A549 (cell line): ENCODE measurements around the gene KLHL29. TPM values are rescaled to one million over a fixed set of nuclear protein-coding genes. Genes with fewer than 3 reads are reported as not detected.

Source experiments
- ATAC-seq, 2 experiments: fragments of 200-7000 bp in 1 of 2; fragments of >200 bp in 1 of 2; cut with Nextera tagmentation in 1 of 2; cut with Tn5 transposase in 1 of 2; 3 replicates each; pipeline versions ENCODE4 v1.8.0 to v1.9.1; 2018 to 2020; ENCODE audit warnings: mild to moderate bottlenecking in 1 of 2, moderate library complexity in 1 of 2
- CTCF ChIA-PET: fragments of 300-600 bp; sonication (Branson Sonifier 250); formaldehyde crosslinking; extraction: SDS; loops from one replicate; lab custom pipeline; 2021; ENCODE audit warnings: antibody characterized with exemption, inconsistent platforms; lab: Yijun Ruan, JAX
- POLR2A ChIA-PET: fragments of 350-600 bp; formaldehyde crosslinking; extraction: SDS; loops from one replicate; lab custom pipeline; 2021; ENCODE audit warnings: antibody characterized with exemption, inconsistent platforms; lab: Yijun Ruan, JAX
- DNase-seq, 2 experiments: peaks; one replicate each; pipeline versions ENCODE4 v3.0.0 to v3.0.0-alpha.2; 2011 to 2016; ENCODE audit warnings: low read depth in 1 of 2, low spot score in 1 of 2
- FAIRE-seq: peaks from 2 replicates; lab custom pipeline; 2011; peaks lifted over from hg19 to GRCh38; lab: Jason Lieb, UNC
- H3K27ac ChIP-seq, 2 experiments: fragments of >200 bp; sonication (Bioruptor Twin); formaldehyde crosslinking; 3 replicates each; pipeline ENCODE4 v1.5.1; 2016 to 2017
- H3K4me1 ChIP-seq: fragments of >200 bp; sonication (Bioruptor Twin); formaldehyde crosslinking; 3 replicates; pipeline ENCODE4 v1.6.1; 2016
- H3K4me2 ChIP-seq: fragments of >200 bp; sonication (Bioruptor Twin); formaldehyde crosslinking; 3 replicates; pipeline ENCODE4 v1.6.1; 2016
- H3K4me3 ChIP-seq: fragments of >200 bp; sonication (Bioruptor Twin); formaldehyde crosslinking; 3 replicates; pipeline ENCODE4 v1.5.1; 2016
- H3K9me3 ChIP-seq: fragments of >200 bp; sonication (Bioruptor Twin); formaldehyde crosslinking; 3 replicates; pipeline ENCODE4 v1.6.1; 2016
- BHLHE40 ChIP-seq: IDR thresholded peaks from 2 replicates; pipeline ENCODE4 v1.6.1; 2012; ENCODE audit warnings: low read depth, low read length, inconsistent platforms
- CHD2 ChIP-seq: fragments of 150-350 bp; IDR thresholded peaks from 2 replicates; pipeline ENCODE4 v1.6.1; 2014; ENCODE audit warnings: low read length; ENCODE audit not compliant: partially characterized antibody
- CHD4 ChIP-seq: fragments of 200-600 bp; sonication (generic); IDR thresholded peaks from 2 replicates; pipeline ENCODE4 v1.6.1; 2016; ENCODE audit warnings: antibody characterized with exemption, mild to moderate bottlenecking, borderline replicate concordance
- EHF ChIP-seq: fragments of 250-450 bp; sonication (Bioruptor Pico); IDR thresholded peaks from 2 replicates; pipeline ENCODE4 v1.5.0; 2020; ENCODE audit warnings: mild to moderate bottlenecking
- EP300 ChIP-seq, 2 experiments: fragments of >200 bp; sonication (Bioruptor Twin); formaldehyde crosslinking; IDR thresholded peaks; 2 replicates in 1 of 2; 3 replicates in 1 of 2; pipeline ENCODE4 v1.6.1; 2016 to 2017
- ESRRA ChIP-seq: fragments of 150-350 bp; IDR thresholded peaks from 2 replicates; pipeline ENCODE4 v1.6.1; 2014; ENCODE audit warnings: mild to moderate bottlenecking, low read length, borderline replicate concordance
- GATA3 ChIP-seq: IDR thresholded peaks from 2 replicates; pipeline ENCODE4 v1.6.1; 2012; ENCODE audit warnings: borderline replicate concordance
- HEYL ChIP-seq: fragments of 250-450 bp; sonication (Bioruptor Pico); IDR thresholded peaks from 2 replicates; pipeline ENCODE4 v1.8.0; 2021; ENCODE audit warnings: mild to moderate bottlenecking, moderate library complexity
- HOXB13 ChIP-seq: fragments of 250-450 bp; sonication (Bioruptor Pico); IDR thresholded peaks from 2 replicates; pipeline ENCODE4 v1.5.0; 2020; ENCODE audit warnings: low read depth, mild to moderate bottlenecking, moderate library complexity
- HOXB5 ChIP-seq: fragments of 250-450 bp; sonication (Bioruptor Pico); IDR thresholded peaks from 2 replicates; pipeline ENCODE4 v1.5.0; 2020; ENCODE audit warnings: mild to moderate bottlenecking, moderate library complexity
- JUN ChIP-seq, 2 experiments: fragments of >200 bp; sonication (Bioruptor Twin); formaldehyde crosslinking; IDR thresholded peaks; 2 replicates in 1 of 2; 3 replicates in 1 of 2; pipeline ENCODE4 v1.6.1; 2016 to 2017
- JUNB ChIP-seq: fragments of >200 bp; sonication (Bioruptor Twin); formaldehyde crosslinking; IDR thresholded peaks from 2 replicates; pipeline ENCODE4 v1.6.1; 2016
- KDM1A ChIP-seq: fragments of 200-600 bp; sonication (generic); IDR thresholded peaks from 2 replicates; pipeline ENCODE4 v1.6.1; 2016; ENCODE audit warnings: low read depth, mild to moderate bottlenecking
- KDM5A ChIP-seq: fragments of 200-600 bp; sonication (generic); IDR thresholded peaks from 2 replicates; pipeline ENCODE4 v1.6.1; 2016; ENCODE audit warnings: antibody characterized with exemption, mild to moderate bottlenecking
- MYC ChIP-seq: IDR thresholded peaks from 2 replicates; pipeline ENCODE4 v1.6.1; 2012; ENCODE audit warnings: mild to moderate bottlenecking, inconsistent platforms, low read length, improper control_type of control experiment, borderline replicate concordance
- POLR2A ChIP-seq: IDR thresholded peaks from 2 replicates; pipeline ENCODE4 v1.6.1; 2012; ENCODE audit warnings: mild to moderate bottlenecking, low read length
- RARB ChIP-seq: fragments of 250-450 bp; sonication (Bioruptor Pico); IDR thresholded peaks from 2 replicates; pipeline ENCODE4 v1.8.0; 2021; ENCODE audit warnings: mild to moderate bottlenecking, moderate library complexity
- RFX5 ChIP-seq: fragments of 450-650 bp; IDR thresholded peaks from 2 replicates; pipeline ENCODE4 v1.7.1; 2014; ENCODE audit warnings: antibody characterized with exemption, mild to moderate bottlenecking, moderate library complexity
- ZNF302 ChIP-seq: fragments of 250-450 bp; sonication (Bioruptor Pico); IDR thresholded peaks from 2 replicates; pipeline ENCODE4 v1.9.0; 2021; ENCODE audit warnings: inconsistent platforms, mild to moderate bottlenecking, moderate library complexity
- WGBS: methylation state at CpG from one replicate; pipeline ENCODE4 v1.1.6; 2017; ENCODE audit errors: missing lambda C conversion rate; 5-methylcytosine and 5-hydroxymethylcytosine counted together
- polyA plus RNA-seq, 4 experiments: library from polyadenylated mRNA; depleted of rRNA in 3 of 4; stranded (reverse); fragments of >200 nt; fragmentation: RNase III in 1 of 4; extraction: RNeasy Plus Mini Kit Qiagen cat#74134 plus additional on column Dnase treatment in 1 of 4; gene quantifications; 2 replicates in 3 of 4; 3 replicates in 1 of 4; pipeline ENCODE4 v1.2.3, GENCODE V29; 2011 to 2017
- TF ChIP-seq, protein P1 (sequence below): fragments of >200 bp; sonication (Bioruptor Twin); formaldehyde crosslinking; IDR thresholded peaks from 3 replicates; pipeline ENCODE4 v1.6.1; 2016
- TF ChIP-seq, protein P2 (sequence below): fragments of >200 bp; sonication (Bioruptor Twin); formaldehyde crosslinking; IDR thresholded peaks from 2 replicates; pipeline ENCODE4 v1.6.1; 2016
- TF ChIP-seq, protein P3 (sequence below): IDR thresholded peaks from 2 replicates; pipeline ENCODE4 v1.6.1; 2012

Gene KLHL29
- polyA plus RNA-seq, 2 of the 4 experiments (the other 2 are of a cell fraction), result 1.3 to 2.5 TPM

DNA sequence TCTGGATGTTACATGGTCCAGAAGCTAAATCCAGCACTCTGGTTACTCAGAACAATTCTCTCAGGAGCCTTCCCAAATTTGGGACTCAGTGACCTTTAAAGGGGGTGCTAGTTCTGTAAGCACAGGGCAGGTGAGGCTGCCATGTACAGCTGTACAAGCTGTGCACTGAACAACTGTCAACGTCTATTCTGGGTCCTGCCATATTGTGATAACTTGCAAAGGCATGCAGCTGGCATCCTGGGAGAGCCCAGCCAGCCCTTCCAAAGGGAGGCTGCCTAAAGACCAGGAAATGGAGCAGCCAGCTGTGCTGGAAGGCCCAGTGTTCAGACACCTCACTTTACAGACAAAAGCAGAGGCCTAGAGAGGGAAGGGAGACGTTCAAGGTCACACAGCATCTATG is 204.8 kb downstream of the KLHL29 start:
- ChIA-PET POLR2A (no interaction called here), CTCF (interaction anchor here (0.6 to 1.6 kb wide), 3 partner anchors 10 to 32 kb away, joined by 3 to 4 read pairs (median 3); no protein-coding TSS in a partner anchor)
- no peak for FAIRE-seq
- Histone ChIP-seq H3K4me2 (no peak overlapping the region), H3K4me3 (no peak overlapping the region), H3K27ac (no peak overlapping the region), H3K9me3 (no peaks in the 10 kb centered on the region), H3K4me1 (no peaks in the 10 kb centered on the region)
- WGBS, result 33% methylated on average over 2 of the region's 2 CpGs
- TF ChIP-seq CHD4 (no peak), POLR2A (no peak), RFX5 (no peak), JUN (IDR thresholded peaks at IDR 0.05) (no peak), GATA3 (no peak), HOXB5 (CRISPR knock-in tag) (no peak), RARB (CRISPR knock-in tag) (no peak)
- TF ChIP-seq, protein P1, sequence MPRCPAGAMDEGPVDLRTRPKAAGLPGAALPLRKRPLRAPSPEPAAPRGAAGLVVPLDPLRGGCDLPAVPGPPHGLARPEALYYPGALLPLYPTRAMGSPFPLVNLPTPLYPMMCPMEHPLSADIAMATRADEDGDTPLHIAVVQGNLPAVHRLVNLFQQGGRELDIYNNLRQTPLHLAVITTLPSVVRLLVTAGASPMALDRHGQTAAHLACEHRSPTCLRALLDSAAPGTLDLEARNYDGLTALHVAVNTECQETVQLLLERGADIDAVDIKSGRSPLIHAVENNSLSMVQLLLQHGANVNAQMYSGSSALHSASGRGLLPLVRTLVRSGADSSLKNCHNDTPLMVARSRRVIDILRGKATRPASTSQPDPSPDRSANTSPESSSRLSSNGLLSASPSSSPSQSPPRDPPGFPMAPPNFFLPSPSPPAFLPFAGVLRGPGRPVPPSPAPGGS, result no peak
- DNase-seq, result no peak
- no peak for ATAC-seq

DNA sequence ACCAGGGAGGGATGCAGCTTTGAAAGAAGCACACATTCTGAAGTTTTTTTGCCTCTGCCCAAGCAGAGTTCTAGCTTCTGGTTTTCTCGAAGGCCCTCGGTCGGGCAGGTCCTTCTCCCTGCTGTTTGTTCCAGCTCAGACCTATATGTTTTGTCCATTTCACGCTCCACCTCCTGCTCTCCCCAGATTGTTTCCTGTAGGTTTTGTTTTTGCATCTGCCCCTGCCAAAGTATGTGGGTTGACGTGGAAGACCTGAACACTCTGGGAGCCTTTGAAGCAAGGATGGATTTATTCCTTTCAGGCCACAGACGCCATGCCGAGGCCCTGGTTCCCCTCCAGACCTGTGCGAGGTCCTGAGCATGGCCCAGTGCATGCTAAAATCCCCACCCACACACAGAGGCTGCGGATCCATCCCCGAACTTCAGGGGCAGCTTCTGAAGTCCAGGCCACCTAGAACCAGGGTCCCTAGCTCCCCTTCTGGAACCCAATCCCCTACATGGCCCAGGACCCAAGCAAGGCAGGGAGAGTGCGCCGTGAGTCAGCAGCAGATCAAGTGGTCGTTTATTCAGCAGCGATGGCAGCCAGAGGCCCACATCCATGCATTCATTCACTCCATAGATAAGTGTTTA is 205.4 kb downstream of the KLHL29 start:
- Histone ChIP-seq H3K4me1 (no peaks in the 10 kb centered on the region), H3K9me3 (no peaks in the 10 kb centered on the region), H3K4me3 (no peak overlapping the region), H3K4me2 (no peak overlapping the region), H3K27ac (no peak overlapping the region)
- CTCF ChIA-PET, result interaction anchor here (0.6 kb wide), 2 partner anchors 32 to 71 kb away, joined by 4 read pairs; no protein-coding TSS in a partner anchor
- ATAC-seq (no peak), FAIRE-seq (no peak), DNase-seq (no peak)
- 83% methylated on average over 14 of the region's 14 CpGs for WGBS
- POLR2A ChIA-PET, result no interaction called here
- TF ChIP-seq CHD4 (no peak), HOXB13 (CRISPR knock-in tag) (no peak), ZNF302 (CRISPR knock-in tag) (no peak)

DNA sequence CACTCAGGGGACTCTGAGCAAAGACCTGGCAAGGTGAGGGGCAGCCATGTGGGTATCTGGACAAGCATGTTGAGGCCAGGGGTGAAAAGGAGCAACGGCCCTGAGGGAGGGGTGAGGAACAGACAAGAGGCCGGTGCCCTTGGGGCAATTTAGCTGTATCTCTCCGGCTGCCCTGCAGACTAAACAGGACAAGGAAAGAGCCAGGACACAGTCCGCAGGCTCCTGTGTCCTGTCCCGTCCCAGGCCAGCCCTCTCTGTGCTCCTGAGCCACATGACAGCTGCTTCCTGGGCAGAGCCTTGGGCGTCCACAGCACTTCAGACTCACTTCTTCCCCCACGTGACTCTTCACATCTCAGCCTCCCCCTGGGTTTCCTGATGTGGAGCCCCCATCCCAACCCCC is 206.1 kb downstream of the KLHL29 start:
- Histone ChIP-seq H3K27ac (no peak overlapping the region), H3K4me1 (no peaks in the 10 kb centered on the region), H3K4me2 (no peak overlapping the region), H3K4me3 (no peak overlapping the region)
- ATAC-seq (0 out of 6 replicates have a peak, but pooled peaks of 1 of the 2 experiments have one; percentile 10), DNase-seq (no peak), FAIRE-seq (no peak)
- WGBS, result 58% methylated on average over 7 of the region's 7 CpGs
- CTCF ChIA-PET, result interaction anchor here (0.6 kb wide), 1 partner anchor 70 kb away, joined by 4 read pairs; no protein-coding TSS in a partner anchor
- no peak for TF ChIP-seq KDM5A
- TF ChIP-seq CHD4, result no peak
- no peak for TF ChIP-seq JUN (IDR thresholded peaks at IDR 0.05)
- TF ChIP-seq GATA3, result no peak
- TF ChIP-seq RARB (CRISPR knock-in tag), result no peak
- TF ChIP-seq HEYL (CRISPR knock-in tag), result no peak
- no peak for TF ChIP-seq CHD2
- no peak for TF ChIP-seq POLR2A
- no peak for TF ChIP-seq MYC
- TF ChIP-seq, protein P2, sequence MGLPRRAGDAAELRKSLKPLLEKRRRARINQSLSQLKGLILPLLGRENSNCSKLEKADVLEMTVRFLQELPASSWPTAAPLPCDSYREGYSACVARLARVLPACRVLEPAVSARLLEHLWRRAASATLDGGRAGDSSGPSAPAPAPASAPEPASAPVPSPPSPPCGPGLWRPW, result no peak
- TF ChIP-seq ESRRA, result no peak
- TF ChIP-seq HOXB13 (CRISPR knock-in tag), result no peak
- TF ChIP-seq KDM1A, result no peak
- TF ChIP-seq JUNB, result no peak
- TF ChIP-seq, protein P3, sequence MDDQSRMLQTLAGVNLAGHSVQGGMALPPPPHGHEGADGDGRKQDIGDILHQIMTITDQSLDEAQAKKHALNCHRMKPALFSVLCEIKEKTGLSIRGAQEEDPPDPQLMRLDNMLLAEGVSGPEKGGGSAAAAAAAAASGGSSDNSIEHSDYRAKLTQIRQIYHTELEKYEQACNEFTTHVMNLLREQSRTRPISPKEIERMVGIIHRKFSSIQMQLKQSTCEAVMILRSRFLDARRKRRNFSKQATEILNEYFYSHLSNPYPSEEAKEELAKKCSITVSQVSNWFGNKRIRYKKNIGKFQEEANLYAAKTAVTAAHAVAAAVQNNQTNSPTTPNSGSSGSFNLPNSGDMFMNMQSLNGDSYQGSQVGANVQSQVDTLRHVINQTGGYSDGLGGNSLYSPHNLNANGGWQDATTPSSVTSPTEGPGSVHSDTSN, result no peak
- no peak for TF ChIP-seq EHF (CRISPR knock-in tag)
- TF ChIP-seq EP300 (IDR thresholded peaks at IDR 0.05), result no peak
- TF ChIP-seq BHLHE40, result no peak
- TF ChIP-seq, all 56 proteins: peak for 0
- POLR2A ChIA-PET, result no interaction called here
- H3K9me3 ChIP-seq, result no peaks in the 10 kb centered on the region
